Caco-2 (cell line): ENCODE results near the gene FBXL7. TPM values are rescaled to one million over a fixed set of nuclear protein-coding genes. Genes with fewer than 3 reads are reported as not detected.

Source experiments
- BruUV-seq: library from RNA; stranded (reverse); fragments of 400-500 nt; replicated peaks from 2 replicates; lab custom pipeline; 2021; lab: Mats Ljungman, UMichigan
- CTCF ChIA-PET: fragments of 300-600 bp; sonication (Branson Sonifier 250); formaldehyde crosslinking; loops from one replicate; lab custom pipeline; 2022; ENCODE audit warnings: antibody characterized with exemption; lab: Charles Lee
- POLR2A ChIA-PET: fragments of 300-600 bp; sonication (Branson Sonifier 250); formaldehyde crosslinking; loops from one replicate; lab custom pipeline; 2022; ENCODE audit warnings: antibody characterized with exemption; lab: Charles Lee
- DNase-seq, 2 experiments: peaks; one replicate each; pipeline versions ENCODE4 v3.0.0 to v3.0.0-alpha.2; 2020 to 2022
- H3K27me3 ChIP-seq: replicated peaks from 2 replicates; pipeline ENCODE4 v1.6.0; 2011; ENCODE audit warnings: low read length; ENCODE audit not compliant: control insufficient read depth, insufficient read depth
- H3K36me3 ChIP-seq: 2 replicates; pipeline ENCODE4 v1.5.1; 2011; ENCODE audit warnings: low read length; ENCODE audit not compliant: control insufficient read depth, insufficient read depth
- H3K4me1 ChIP-seq: fragments of 250-450 bp; sonication (Bioruptor Pico); 2 replicates; pipeline ENCODE4 v1.5.1; 2020; ENCODE audit warnings: mild to moderate bottlenecking
- H3K4me3 ChIP-seq: 2 replicates; pipeline ENCODE4 v1.5.1; 2011; ENCODE audit warnings: low read depth, mild to moderate bottlenecking, control low read depth, low read length
- H3K9me3 ChIP-seq: fragments of 250-450 bp; sonication (Bioruptor Pico); 2 replicates; pipeline ENCODE4 v1.5.1; 2020; ENCODE audit warnings: mild to moderate bottlenecking, moderate library complexity
- H3K27ac Mint-ChIP-seq: one replicate; pipeline ENCODE4 v1.8.0; 2022; ENCODE audit warnings: mixed read lengths; ENCODE audit not compliant: unreplicated experiment
- H3K27me3 Mint-ChIP-seq: one replicate; pipeline ENCODE4 v1.8.0; 2022; ENCODE audit warnings: mixed read lengths; ENCODE audit not compliant: insufficient read depth, unreplicated experiment
- H3K36me3 Mint-ChIP-seq: one replicate; pipeline ENCODE4 v1.8.0; 2022; ENCODE audit warnings: mild to moderate bottlenecking, mixed read lengths; ENCODE audit not compliant: insufficient read depth, unreplicated experiment
- H3K4me1 Mint-ChIP-seq: one replicate; pipeline ENCODE4 v1.8.0; 2022; ENCODE audit warnings: low read depth, mixed read lengths; ENCODE audit not compliant: unreplicated experiment
- H3K4me3 Mint-ChIP-seq: one replicate; pipeline ENCODE4 v1.8.0; 2022; ENCODE audit warnings: mild to moderate bottlenecking, moderate library complexity, mixed read lengths; ENCODE audit not compliant: unreplicated experiment
- H3K9me3 Mint-ChIP-seq: one replicate; pipeline ENCODE4 v1.8.0; 2022; ENCODE audit warnings: mixed read lengths; ENCODE audit not compliant: unreplicated experiment
- intact Hi-C: fragments of 100-400 bp; cut with micrococcal nuclease; formaldehyde crosslinking; loops from one replicate; pipeline ENCODE4 v1.10.0; 2022; ENCODE audit not compliant: unreplicated experiment
- total RNA-seq: library from RNA; stranded (reverse); gene quantifications from 2 replicates; pipeline ENCODE4 v1.2.3, GENCODE V29; 2022
- TF ChIP-seq, protein P1 (sequence below), 2 experiments: fragments of 200-600 bp in 1 of 2; IDR thresholded peaks; 1 replicate in 1 of 2; 2 replicates in 1 of 2; pipeline versions ENCODE4 v1.5.1 to v1.8.0; 2011 to 2022; ENCODE audit warnings: antibody characterized with exemption in 1 of 2, control low read depth in 1 of 2, inconsistent platforms in 1 of 2, low read depth in 1 of 2, low read length in 1 of 2, mild to moderate bottlenecking in 1 of 2, moderate library complexity in 1 of 2; ENCODE audit not compliant: insufficient read depth in 1 of 2, severe bottlenecking in 1 of 2, unreplicated experiment in 1 of 2

Gene FBXL7
- total RNA-seq, 1 experiment from 2014 or later, result not detected

DNA sequence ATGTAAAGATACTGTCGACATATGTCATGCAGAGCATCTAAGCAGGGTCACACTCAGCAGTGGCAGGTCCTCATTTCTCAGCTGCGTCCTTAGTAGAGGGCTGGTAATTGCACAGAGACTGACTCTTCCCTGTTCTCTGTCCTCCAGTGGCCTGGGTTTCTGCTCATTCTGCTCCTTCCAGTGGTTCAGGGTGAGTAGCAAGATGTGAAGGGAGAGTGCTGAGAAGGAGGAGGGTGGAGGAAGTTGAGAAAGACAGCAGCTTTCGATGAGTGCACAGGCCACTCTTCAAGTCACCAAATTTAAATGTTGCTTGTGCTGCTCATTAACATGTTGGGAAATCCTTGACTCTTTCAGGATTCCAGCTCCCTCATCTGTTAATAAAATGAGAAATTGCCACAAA, 203.9 kb downstream of the FBXL7 start:
- no peak for DNase-seq

DNA sequence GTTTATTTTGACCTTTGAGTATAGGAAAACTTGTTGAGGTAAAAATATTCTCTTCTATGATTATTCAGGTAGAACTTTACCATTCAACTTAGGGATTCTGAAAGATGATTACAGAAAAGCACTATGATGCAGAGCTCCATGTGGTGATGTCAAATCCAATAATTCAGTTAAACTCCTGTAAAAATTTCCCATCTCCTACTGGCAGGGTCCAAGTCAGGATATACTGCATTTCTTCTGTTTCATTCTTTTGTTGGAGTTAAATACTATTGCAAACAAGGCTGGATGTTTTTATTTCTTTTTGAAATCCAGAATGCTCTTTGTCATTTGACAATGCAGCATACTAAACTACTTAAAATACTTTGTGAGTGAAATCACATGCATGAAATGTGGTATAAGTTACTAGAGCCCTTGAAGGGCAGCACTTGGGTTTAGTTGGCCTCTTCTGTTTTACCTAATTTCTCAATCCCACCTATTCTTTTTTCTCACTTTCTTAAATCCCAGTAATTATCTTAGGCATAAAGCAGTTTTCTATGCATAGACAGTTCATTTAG, 204.5 kb downstream of the FBXL7 start:
- POLR2A ChIA-PET, result no interaction called here
- no peaks in the 10 kb centered on the region for H3K27me3 ChIP-seq
- no peak overlapping the region for H3K4me3 ChIP-seq
- Mint-ChIP-seq H3K27ac (no peak overlapping the region), H3K9me3 (no peaks in the 10 kb centered on the region), H3K4me3 (no peak overlapping the region), H3K27me3 (peaks cover 9% of the 10 kb centered on the region), H3K4me1 (no peaks in the 10 kb centered on the region), H3K36me3 (no peaks in the 10 kb centered on the region)
- DNase-seq, result no peak
- BruUV-seq, result no TSS peak
- CTCF ChIA-PET, result no interaction called here
- H3K4me1 ChIP-seq, result no peaks in the 10 kb centered on the region
- intact Hi-C loops, result no loop called here
- no peaks in the 10 kb centered on the region for H3K36me3 ChIP-seq
- H3K9me3 ChIP-seq, result no peaks in the 10 kb centered on the region
- TF ChIP-seq, protein P1, sequence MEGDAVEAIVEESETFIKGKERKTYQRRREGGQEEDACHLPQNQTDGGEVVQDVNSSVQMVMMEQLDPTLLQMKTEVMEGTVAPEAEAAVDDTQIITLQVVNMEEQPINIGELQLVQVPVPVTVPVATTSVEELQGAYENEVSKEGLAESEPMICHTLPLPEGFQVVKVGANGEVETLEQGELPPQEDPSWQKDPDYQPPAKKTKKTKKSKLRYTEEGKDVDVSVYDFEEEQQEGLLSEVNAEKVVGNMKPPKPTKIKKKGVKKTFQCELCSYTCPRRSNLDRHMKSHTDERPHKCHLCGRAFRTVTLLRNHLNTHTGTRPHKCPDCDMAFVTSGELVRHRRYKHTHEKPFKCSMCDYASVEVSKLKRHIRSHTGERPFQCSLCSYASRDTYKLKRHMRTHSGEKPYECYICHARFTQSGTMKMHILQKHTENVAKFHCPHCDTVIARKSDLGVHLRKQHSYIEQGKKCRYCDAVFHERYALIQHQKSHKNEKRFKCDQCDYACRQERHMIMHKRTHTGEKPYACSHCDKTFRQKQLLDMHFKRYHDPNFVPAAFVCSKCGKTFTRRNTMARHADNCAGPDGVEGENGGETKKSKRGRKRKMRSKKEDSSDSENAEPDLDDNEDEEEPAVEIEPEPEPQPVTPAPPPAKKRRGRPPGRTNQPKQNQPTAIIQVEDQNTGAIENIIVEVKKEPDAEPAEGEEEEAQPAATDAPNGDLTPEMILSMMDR (IDR thresholded peaks at IDR 0.05; ENCODE audit: insufficient read depth in 1 of 2, low read depth in 1 of 2, low read length in 1 of 2, severe bottlenecking in 1 of 2, unreplicated experiment in 1 of 2), result no peak

More for the DNA sequence above, 203.9 kb downstream of the FBXL7 start:
- Mint-ChIP-seq H3K4me3 (no peak overlapping the region), H3K27ac (no peak overlapping the region), H3K9me3 (no peaks in the 10 kb centered on the region), H3K4me1 (no peaks in the 10 kb centered on the region), H3K27me3 (peaks cover 13% of the 10 kb centered on the region), H3K36me3 (no peaks in the 10 kb centered on the region)
- TF ChIP-seq, protein P1 (IDR thresholded peaks at IDR 0.05; ENCODE audit: insufficient read depth in 1 of 2, low read depth in 1 of 2, low read length in 1 of 2, severe bottlenecking in 1 of 2, unreplicated experiment in 1 of 2), result no peak
- H3K4me1 ChIP-seq, result no peaks in the 10 kb centered on the region
- H3K4me3 ChIP-seq, result no peak overlapping the region
- ChIA-PET CTCF (no interaction called here), POLR2A (no interaction called here)
- no TSS peak for BruUV-seq
- intact Hi-C loops, result no loop called here
- H3K27me3 ChIP-seq, result no peaks in the 10 kb centered on the region
- H3K9me3 ChIP-seq, result no peaks in the 10 kb centered on the region
- no peaks in the 10 kb centered on the region for H3K36me3 ChIP-seq

DNA sequence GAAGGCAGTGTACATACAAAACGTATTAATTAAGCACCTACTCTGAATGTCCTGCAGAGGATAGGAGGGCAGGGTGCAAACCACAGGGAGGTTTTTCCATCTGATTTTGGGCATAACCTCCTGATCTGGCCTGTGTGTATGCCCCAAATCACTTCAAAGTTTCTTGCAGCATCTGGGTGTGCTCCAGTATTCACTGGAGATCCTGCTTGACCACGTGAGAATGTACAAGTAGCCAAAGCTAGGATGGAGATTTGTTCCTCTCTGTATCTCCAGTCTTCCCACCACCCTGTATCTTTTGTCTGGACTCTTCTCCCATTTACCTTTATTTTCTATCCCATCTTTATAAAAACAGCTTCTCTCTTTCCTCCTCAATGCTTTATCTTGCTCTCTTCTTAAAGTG, 207.7 kb downstream of the FBXL7 start:
- no TSS peak for BruUV-seq
- no peaks in the 10 kb centered on the region for H3K4me1 ChIP-seq
- H3K27me3 ChIP-seq, result no peaks in the 10 kb centered on the region
- no peaks in the 10 kb centered on the region for H3K36me3 Mint-ChIP-seq
- intact Hi-C loops, result no loop called here
- ChIA-PET POLR2A (no interaction called here), CTCF (no interaction called here)
- TF ChIP-seq, protein P1 (IDR thresholded peaks at IDR 0.05; ENCODE audit: insufficient read depth in 1 of 2, low read depth in 1 of 2, low read length in 1 of 2, severe bottlenecking in 1 of 2, unreplicated experiment in 1 of 2), result no peak
- H3K36me3 ChIP-seq, result no peaks in the 10 kb centered on the region
- no peaks in the 10 kb centered on the region for H3K9me3 Mint-ChIP-seq
- no peak for DNase-seq
- no peak overlapping the region for H3K4me3 Mint-ChIP-seq
- H3K27ac Mint-ChIP-seq, result no peak overlapping the region
- H3K4me3 ChIP-seq, result no peak overlapping the region
- no peaks in the 10 kb centered on the region for H3K4me1 Mint-ChIP-seq
- H3K27me3 Mint-ChIP-seq, result peaks cover 9% of the 10 kb centered on the region
- no peaks in the 10 kb centered on the region for H3K9me3 ChIP-seq
